ENCODE results near the gene KATNIP.
"Not testable (repeated sequence)": the region's sequence is repeated elsewhere in the genome, so short reads cannot be mapped to it uniquely, and the experiment has no call there.

KATNIP gene

DNA sequence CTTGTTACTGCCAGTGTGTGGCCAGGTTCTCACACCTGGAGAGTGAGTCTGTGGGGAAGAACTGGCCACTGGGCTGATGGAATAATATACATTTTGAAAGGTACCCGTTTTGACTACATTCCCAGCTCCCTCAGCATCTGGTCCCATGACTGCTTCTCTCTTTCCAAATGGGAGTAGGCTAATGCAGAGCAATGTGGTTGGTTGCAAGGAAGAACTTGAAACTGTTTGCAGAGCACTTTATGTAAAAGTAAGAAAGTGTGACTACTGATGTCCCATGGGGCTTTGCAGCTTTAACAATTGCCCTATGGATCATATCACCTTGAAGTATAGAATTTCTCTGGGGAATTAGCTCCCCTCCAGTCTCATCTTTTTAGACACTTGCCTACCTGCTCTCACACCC, 9.0 kb downstream of the KATNIP start:
- no peak overlapping the region for H3K4me3 ChIP-seq (ENCODE audit: extremely low read depth, insufficient read depth, low read length, poor library complexity, severe bottlenecking)
- no CpG with 5 or more reads among the region's 1 CpG for WGBS, 2 experiments (ENCODE audit: insufficient coverage in 2 of 2)

DNA sequence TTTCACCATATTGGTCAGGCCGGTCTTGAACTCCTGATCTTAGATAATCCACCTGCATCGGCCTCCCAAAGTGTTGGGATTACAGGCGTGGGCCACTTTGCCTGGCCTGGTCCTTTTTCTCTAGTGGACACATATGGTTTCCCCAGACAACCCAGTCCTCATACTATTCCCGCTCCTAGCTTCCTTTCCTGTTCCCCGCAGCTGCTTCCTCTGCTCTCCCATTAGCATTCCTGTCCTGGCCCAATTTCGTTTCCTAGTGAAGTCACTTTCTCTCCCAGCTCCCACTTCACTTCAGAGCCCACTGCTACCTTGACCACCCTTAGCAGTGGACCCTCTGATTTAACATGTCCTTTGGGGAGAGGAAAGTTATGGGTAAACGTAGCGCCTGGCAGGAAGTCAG, 11.3 kb downstream of the KATNIP start:
- peaks cover 8% of the 10 kb centered on the region for H3K36me3 ChIP-seq (ENCODE audit: control insufficient read depth, insufficient read depth, low read length)
- H3K27ac ChIP-seq (ENCODE audit: low read depth, low read length, severe bottlenecking): no peak overlapping the region
- H3K4me1 ChIP-seq (ENCODE audit: control insufficient read depth, insufficient read depth, low read length, poor library complexity, severe bottlenecking): no peaks in the 10 kb centered on the region
- H3K4me3 ChIP-seq (ENCODE audit: extremely low read depth, insufficient read depth, low read length, poor library complexity, severe bottlenecking): no peak overlapping the region
- WGBS, 2 experiments (ENCODE audit: insufficient coverage in 2 of 2): 86 to 91% methylated on average over 4 to 5 of the region's 8 CpGs
- no peaks in the 10 kb centered on the region for H3K9me3 ChIP-seq (ENCODE audit: control insufficient read depth, low read length)

More for the DNA sequence above, 9.0 kb downstream of the KATNIP start:
- peak overlapping the region; percentile 16 for H3K27ac ChIP-seq (ENCODE audit: low read depth, low read length, severe bottlenecking)
- H3K4me1 ChIP-seq (ENCODE audit: control insufficient read depth, insufficient read depth, low read length, poor library complexity, severe bottlenecking): no peaks in the 10 kb centered on the region
- H3K9me3 ChIP-seq (ENCODE audit: control insufficient read depth, low read length): no peaks in the 10 kb centered on the region
- H3K36me3 ChIP-seq (ENCODE audit: control insufficient read depth, insufficient read depth, low read length): peaks cover 11% of the 10 kb centered on the region

DNA sequence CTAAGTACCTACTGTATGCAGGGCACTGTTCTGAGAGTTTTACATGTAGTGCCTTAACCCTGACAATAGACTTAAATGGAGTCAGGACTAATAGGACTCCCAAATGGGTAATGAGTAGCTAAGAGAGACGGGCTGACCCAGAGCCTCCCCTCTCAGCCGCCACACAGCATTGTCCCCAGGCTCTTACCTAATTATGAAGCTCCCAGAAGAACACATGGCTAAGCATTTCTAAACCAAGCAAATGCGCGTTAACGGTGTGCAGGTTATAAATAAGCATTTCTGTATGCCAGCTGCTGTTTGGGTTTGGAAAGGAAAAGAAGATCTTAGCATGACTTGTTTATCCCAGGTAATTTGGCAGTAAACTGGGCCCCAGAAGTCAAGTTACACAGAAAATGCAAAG, 14.3 kb downstream of the KATNIP start:
- Histone ChIP-seq H3K4me3 (ENCODE audit: extremely low read depth, insufficient read depth, low read length, poor library complexity, severe bottlenecking) (no peak overlapping the region), H3K9me3 (ENCODE audit: control insufficient read depth, low read length) (no peaks in the 10 kb centered on the region), H3K27ac (ENCODE audit: low read depth, low read length, severe bottlenecking) (no peak overlapping the region), H3K4me1 (ENCODE audit: control insufficient read depth, insufficient read depth, low read length, poor library complexity, severe bottlenecking) (no peaks in the 10 kb centered on the region), H3K36me3 (ENCODE audit: control insufficient read depth, insufficient read depth, low read length) (peaks cover 4% of the 10 kb centered on the region)
- 100% methylated on average over 3 to 5 of the region's 5 CpGs for WGBS, 2 experiments (ENCODE audit: insufficient coverage in 2 of 2)

DNA sequence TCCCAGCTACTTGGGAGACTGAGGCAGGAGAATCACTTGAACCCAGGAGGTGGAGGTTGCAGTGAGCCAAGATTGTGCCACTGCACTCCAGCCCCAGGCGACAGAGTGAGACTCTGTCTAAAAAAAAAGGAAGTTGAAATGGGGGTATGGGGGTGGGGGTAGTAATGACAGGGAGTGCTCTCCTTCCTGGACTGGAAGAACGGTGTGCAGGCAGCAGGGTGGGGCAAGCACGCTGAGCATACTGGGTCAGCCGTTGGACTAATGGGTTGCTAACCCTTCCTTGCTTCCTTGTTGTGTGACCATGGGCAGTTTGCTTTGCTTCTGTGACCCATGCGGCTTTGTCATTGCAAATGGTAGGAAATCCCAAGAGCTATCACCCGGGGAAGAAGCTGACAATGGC, 16.5 kb downstream of the KATNIP start:
- Histone ChIP-seq H3K4me3 (ENCODE audit: extremely low read depth, insufficient read depth, low read length, poor library complexity, severe bottlenecking) (no peak overlapping the region), H3K9me3 (ENCODE audit: control insufficient read depth, low read length) (no peaks in the 10 kb centered on the region), H3K27ac (ENCODE audit: low read depth, low read length, severe bottlenecking) (no peak overlapping the region), H3K4me1 (ENCODE audit: control insufficient read depth, insufficient read depth, low read length, poor library complexity, severe bottlenecking) (no peaks in the 10 kb centered on the region), H3K36me3 (ENCODE audit: control insufficient read depth, insufficient read depth, low read length) (peaks cover 4% of the 10 kb centered on the region)
- WGBS, 2 experiments (ENCODE audit: insufficient coverage in 2 of 2): 90 to 98% methylated on average over 5 to 6 of the region's 6 CpGs

DNA sequence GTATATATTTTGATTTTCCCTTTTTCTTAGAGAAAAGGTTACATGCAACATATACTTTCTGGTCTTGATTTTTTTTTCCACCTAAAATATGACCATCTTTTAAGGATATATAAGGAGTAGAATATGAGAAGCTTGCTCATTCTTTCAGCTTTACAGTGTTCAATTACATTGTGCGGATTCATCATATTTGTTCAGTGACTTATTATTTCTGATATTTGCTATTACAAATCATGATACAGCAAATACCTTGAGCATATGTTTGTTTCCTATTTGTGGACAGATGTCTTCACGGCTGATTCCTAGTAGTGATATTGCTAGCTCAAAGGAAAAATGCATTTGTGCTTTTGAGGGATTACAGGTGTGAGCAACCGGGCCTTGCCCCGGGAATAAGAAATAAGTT, 18.1 kb downstream of the KATNIP start:
- Histone ChIP-seq H3K36me3 (ENCODE audit: control insufficient read depth, insufficient read depth, low read length) (peaks cover 4% of the 10 kb centered on the region), H3K4me3 (ENCODE audit: extremely low read depth, insufficient read depth, low read length, poor library complexity, severe bottlenecking) (no peak overlapping the region), H3K27ac (ENCODE audit: low read depth, low read length, severe bottlenecking) (no peak overlapping the region), H3K4me1 (ENCODE audit: control insufficient read depth, insufficient read depth, low read length, poor library complexity, severe bottlenecking) (no peaks in the 10 kb centered on the region), H3K9me3 (ENCODE audit: control insufficient read depth, low read length) (no peaks in the 10 kb centered on the region)
- 93 to 97% methylated on average over 3 of the region's 4 CpGs for WGBS, 2 experiments (ENCODE audit: insufficient coverage in 2 of 2)

DNA sequence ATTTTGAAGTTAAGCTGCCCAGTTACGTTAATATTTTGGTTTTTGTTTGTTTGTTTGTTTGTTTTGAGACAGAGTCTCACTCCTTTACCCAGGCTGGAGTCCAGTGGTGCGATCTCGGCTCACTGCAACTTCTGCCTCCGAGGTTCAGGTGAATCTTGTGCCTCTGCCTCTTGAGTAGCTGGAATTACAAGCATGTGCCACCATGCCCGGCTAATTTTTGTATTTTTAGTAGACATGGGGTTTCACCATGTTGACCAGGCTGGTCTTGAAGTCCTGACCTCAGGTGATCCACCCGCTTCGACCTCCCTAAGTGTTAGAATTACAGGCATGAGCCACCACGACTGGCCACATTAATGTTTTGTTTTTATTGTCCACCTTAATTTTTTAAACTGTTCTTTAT, 21.0 kb downstream of the KATNIP start:
- WGBS, 2 experiments (ENCODE audit: insufficient coverage in 2 of 2): 96 to 97% methylated on average over 4 to 5 of the region's 8 CpGs
- H3K36me3 ChIP-seq (ENCODE audit: control insufficient read depth, insufficient read depth, low read length): peaks cover 13% of the 10 kb centered on the region
- H3K4me1 ChIP-seq (ENCODE audit: control insufficient read depth, insufficient read depth, low read length, poor library complexity, severe bottlenecking); H3K27ac ChIP-seq (ENCODE audit: low read depth, low read length, severe bottlenecking); H3K4me3 ChIP-seq (ENCODE audit: extremely low read depth, insufficient read depth, low read length, poor library complexity, severe bottlenecking); H3K9me3 ChIP-seq (ENCODE audit: control insufficient read depth, low read length): not testable (repeated sequence)

DNA sequence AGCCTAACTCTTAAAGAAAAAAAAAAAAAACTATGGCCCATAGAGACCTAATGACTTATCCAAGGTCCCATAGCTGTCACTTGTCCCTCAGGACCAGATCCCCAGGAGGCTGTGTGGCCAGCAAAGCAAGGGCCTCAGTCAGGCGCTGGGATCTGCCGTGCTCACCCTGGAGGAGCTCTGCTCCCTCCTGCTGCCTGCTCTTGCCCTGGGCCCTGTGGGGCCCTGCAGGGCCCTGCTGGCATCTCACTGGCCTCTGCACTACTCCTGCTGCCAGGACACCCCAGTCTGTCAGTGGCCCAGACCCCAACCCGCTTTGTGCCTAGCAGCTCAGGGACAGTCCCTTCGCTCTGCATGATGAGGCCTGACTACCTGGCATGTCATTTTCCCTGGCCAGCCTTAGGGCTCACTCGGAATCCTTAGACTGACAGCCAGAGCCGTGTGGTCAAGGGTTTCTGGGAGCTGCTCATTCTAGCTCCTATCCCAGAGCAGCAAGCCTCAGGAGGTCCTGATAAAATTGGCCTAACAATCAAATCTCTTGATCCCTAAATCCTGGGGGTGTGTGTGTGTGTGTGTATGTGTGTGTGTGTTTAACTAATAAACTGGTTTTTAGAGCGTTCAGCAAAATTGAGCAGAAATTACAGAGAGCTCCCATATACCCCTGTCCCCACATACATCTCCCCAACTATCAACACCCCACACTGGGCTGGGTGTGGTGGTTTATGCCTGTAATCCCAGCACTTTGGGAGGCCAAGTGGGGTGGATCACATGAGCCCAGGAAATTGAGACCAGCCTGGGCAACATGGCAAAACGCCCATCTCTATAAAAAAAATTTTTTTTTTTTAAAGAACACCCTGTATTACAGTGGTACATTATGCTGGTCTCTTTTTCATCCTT, 21.7 kb downstream of the KATNIP start:
- Histone ChIP-seq H3K4me1 (ENCODE audit: control insufficient read depth, insufficient read depth, low read length, poor library complexity, severe bottlenecking) (no peaks in the 10 kb centered on the region), H3K4me3 (ENCODE audit: extremely low read depth, insufficient read depth, low read length, poor library complexity, severe bottlenecking) (no peak overlapping the region), H3K36me3 (ENCODE audit: control insufficient read depth, insufficient read depth, low read length) (peaks cover 17% of the 10 kb centered on the region), H3K9me3 (ENCODE audit: control insufficient read depth, low read length) (no peaks in the 10 kb centered on the region), H3K27ac (ENCODE audit: low read depth, low read length, severe bottlenecking) (no peak overlapping the region)
- 94 to 95% methylated on average over 5 to 6 of the region's 8 CpGs for WGBS, 2 experiments (ENCODE audit: insufficient coverage in 2 of 2)

DNA sequence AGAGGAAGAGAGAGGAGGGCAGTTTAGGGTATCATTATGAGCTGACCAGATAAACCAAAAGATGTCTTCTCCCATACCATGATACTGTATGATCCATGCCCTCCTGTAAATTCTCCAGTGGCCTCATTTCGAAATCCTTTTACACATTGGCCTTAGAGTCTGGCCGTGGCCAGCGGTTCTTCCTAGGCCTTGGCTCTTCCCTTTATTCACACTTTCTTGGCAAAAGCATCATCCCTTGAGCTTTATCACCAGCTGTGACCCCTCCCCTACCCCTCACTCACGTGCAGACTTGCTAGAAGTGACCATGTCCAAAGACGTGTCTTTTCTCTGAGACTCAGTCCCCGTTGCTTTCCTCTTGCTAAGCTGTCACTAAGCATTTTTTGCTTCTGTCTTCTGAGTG, 22.8 kb downstream of the KATNIP start:
- 83 to 91% methylated on average over 6 of the region's 6 CpGs for WGBS, 2 experiments (ENCODE audit: insufficient coverage in 2 of 2)
- Histone ChIP-seq H3K4me3 (ENCODE audit: extremely low read depth, insufficient read depth, low read length, poor library complexity, severe bottlenecking) (no peak overlapping the region), H3K4me1 (ENCODE audit: control insufficient read depth, insufficient read depth, low read length, poor library complexity, severe bottlenecking) (no peaks in the 10 kb centered on the region), H3K9me3 (ENCODE audit: control insufficient read depth, low read length) (no peaks in the 10 kb centered on the region), H3K27ac (ENCODE audit: low read depth, low read length, severe bottlenecking) (no peak overlapping the region), H3K36me3 (ENCODE audit: control insufficient read depth, insufficient read depth, low read length) (peaks cover 15% of the 10 kb centered on the region)

DNA sequence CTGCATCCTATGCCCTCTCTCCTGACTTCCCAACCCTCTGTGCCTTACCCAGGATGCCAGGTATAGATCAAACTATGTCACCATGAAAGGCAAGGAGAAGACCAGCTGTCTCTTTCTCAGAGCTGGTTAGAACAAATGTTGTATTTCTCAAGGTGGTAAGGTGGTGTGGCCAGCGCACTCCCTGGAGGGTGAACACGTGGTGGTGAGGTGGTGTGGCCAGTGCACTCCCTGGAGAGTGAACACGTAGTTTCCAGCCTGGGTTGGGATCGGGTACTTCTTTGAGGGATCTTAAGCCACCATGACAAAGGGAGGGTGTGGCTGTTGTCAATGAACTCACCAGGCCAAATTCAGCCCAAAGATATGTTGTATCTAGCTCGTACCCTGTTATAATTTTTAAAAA, 26.8 kb downstream of the KATNIP start:
- peaks cover 15% of the 10 kb centered on the region for H3K4me1 ChIP-seq (ENCODE audit: control insufficient read depth, insufficient read depth, low read length, poor library complexity, severe bottlenecking)
- no peak overlapping the region for H3K27ac ChIP-seq (ENCODE audit: low read depth, low read length, severe bottlenecking)
- peaks cover 18% of the 10 kb centered on the region for H3K36me3 ChIP-seq (ENCODE audit: control insufficient read depth, insufficient read depth, low read length)
- H3K9me3 ChIP-seq (ENCODE audit: control insufficient read depth, low read length): no peaks in the 10 kb centered on the region
- 67 to 68% methylated on average over 4 of the region's 5 CpGs for WGBS, 2 experiments (ENCODE audit: insufficient coverage in 2 of 2)
- no peak overlapping the region for H3K4me3 ChIP-seq (ENCODE audit: extremely low read depth, insufficient read depth, low read length, poor library complexity, severe bottlenecking)

DNA sequence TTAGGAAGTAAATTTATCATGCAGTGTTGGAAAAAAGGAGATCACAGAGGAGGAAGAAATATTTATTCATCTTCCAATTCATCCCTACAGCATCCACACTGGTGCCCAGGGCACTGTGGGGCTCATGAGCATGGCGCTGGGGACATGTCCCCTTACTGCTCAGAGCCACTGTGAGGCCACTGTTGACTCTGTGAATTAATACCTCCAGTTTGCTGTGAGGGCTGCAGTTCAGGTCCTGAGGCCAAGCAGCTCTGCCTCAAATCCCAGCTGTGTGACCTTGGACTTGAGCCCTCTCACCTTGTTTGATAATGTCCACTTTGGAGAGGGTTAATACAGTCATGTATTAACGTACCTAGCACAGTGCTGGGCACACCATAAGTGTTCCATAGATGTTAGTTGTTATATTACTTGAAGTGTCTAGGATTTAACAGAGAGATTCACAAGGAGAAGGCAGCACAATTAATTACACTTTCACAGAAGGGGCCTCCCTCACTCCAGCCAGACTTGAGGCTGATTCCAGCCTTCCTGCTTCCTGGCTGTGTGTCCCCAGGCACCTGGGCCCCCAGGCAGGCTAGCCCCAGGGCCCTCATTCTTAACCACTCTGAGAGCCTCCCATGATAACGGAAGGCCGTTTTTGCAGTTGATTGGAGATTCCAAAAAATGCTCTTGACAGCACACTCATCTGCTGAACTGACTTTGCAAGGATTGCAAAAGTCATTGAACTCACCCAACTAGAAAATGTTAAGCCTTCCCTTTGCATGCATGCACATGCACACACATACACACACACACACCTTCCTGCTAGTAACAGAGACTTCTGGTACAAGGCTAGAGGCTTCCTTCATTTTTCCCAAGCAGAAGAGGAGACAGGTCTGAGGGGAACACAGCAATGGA, 29.4 kb downstream of the KATNIP start:
- H3K9me3 ChIP-seq (ENCODE audit: control insufficient read depth, low read length): no peaks in the 10 kb centered on the region
- 88 to 97% methylated on average over 3 of the region's 4 CpGs for WGBS, 2 experiments (ENCODE audit: insufficient coverage in 2 of 2)
- peak overlapping the region; percentile 63 for H3K27ac ChIP-seq (ENCODE audit: low read depth, low read length, severe bottlenecking)
- peaks cover 22% of the 10 kb centered on the region for H3K4me1 ChIP-seq (ENCODE audit: control insufficient read depth, insufficient read depth, low read length, poor library complexity, severe bottlenecking)
- H3K4me3 ChIP-seq (ENCODE audit: extremely low read depth, insufficient read depth, low read length, poor library complexity, severe bottlenecking): no peak overlapping the region
- peaks cover 25% of the 10 kb centered on the region for H3K36me3 ChIP-seq (ENCODE audit: control insufficient read depth, insufficient read depth, low read length)
